Body of pancreas (tissue), 4 donors: Measurements from ENCODE around the gene UBE2G2.

Experiments used
- POLR2A ChIP-seq, 3 donors: fragments of 450-650 bp; IDR thresholded peaks; one replicate each; pipeline ENCODE4 v1.6.1; 2016; ENCODE audit warnings: antibody characterized with exemption in 3 of 3, mild to moderate bottlenecking in 2 of 3
- TF ChIP-seq, protein P1 (sequence below), 7 experiments: fragments of 450-650 bp in 4 of 7; fragments of 200-600 bp in 3 of 7; sonication (generic) in 3 of 7; IDR thresholded peaks; one replicate each; pipeline ENCODE4 v1.5.1; 2016 to 2019; ENCODE audit warnings: antibody characterized with exemption in 7 of 7

DNA sequence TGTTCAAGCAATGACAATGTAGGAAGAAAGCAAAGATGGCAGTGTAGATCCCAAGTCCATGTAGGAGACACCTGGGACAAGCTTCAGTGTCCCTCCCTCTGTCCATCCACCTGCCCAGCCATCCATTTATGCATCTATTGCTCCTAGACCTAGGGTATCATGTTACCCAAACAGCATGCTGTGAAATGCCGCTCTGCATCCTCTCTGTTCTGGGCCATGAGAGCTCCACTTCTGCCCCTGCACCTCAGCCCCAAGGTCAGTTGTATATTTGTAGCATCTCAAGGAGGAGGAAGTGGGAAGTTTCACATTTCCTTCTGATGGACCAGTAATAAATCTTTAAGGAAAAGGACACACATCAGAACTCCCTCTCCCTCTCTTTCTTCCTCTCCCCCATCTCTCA lies 62.3 kb downstream of the UBE2G2 start:
- TF ChIP-seq, protein P1, sequence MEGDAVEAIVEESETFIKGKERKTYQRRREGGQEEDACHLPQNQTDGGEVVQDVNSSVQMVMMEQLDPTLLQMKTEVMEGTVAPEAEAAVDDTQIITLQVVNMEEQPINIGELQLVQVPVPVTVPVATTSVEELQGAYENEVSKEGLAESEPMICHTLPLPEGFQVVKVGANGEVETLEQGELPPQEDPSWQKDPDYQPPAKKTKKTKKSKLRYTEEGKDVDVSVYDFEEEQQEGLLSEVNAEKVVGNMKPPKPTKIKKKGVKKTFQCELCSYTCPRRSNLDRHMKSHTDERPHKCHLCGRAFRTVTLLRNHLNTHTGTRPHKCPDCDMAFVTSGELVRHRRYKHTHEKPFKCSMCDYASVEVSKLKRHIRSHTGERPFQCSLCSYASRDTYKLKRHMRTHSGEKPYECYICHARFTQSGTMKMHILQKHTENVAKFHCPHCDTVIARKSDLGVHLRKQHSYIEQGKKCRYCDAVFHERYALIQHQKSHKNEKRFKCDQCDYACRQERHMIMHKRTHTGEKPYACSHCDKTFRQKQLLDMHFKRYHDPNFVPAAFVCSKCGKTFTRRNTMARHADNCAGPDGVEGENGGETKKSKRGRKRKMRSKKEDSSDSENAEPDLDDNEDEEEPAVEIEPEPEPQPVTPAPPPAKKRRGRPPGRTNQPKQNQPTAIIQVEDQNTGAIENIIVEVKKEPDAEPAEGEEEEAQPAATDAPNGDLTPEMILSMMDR (IDR thresholded peaks at IDR 0.05) = no peak
- TF ChIP-seq POLR2A (IDR thresholded peaks at IDR 0.05) = no peak
